H1 (cell line): ENCODE results near the gene USE1. TPM values are rescaled to one million over a fixed set of nuclear protein-coding genes. Genes with fewer than 3 reads are reported as not detected.

Source experiments
- ASH2L ChIP-seq: fragments of 200-600, 300-600 bp; sonication (generic); IDR thresholded peaks from one replicate; pipeline ENCODE4 v1.7.1; 2017; ENCODE audit warnings: low read length
- HDAC6 ChIP-seq: IDR thresholded peaks from one replicate; pipeline ENCODE4 v1.7.1; 2012; ENCODE audit warnings: low read depth, mild to moderate bottlenecking, inconsistent platforms, low read length, moderate library complexity
- JUN ChIP-seq: IDR thresholded peaks from 2 replicates; pipeline ENCODE4 v1.6.1; 2011; ENCODE audit warnings: low read depth, mild to moderate bottlenecking, improper control_type of control experiment, low read length
- KDM5A ChIP-seq: fragments of 200-600 bp; IDR thresholded peaks from 2 replicates; pipeline ENCODE4 v1.7.1; 2012; ENCODE audit warnings: mild to moderate bottlenecking, low read length, inconsistent platforms, mixed read lengths
- NANOG ChIP-seq: IDR thresholded peaks from 2 replicates; pipeline ENCODE4 v1.6.1; 2011; ENCODE audit warnings: low read length, low read depth, mild to moderate bottlenecking, inconsistent platforms; ENCODE audit not compliant: insufficient read depth, poor library complexity, severe bottlenecking
- SIN3A ChIP-seq, 2 experiments: IDR thresholded peaks in 1 of 2; conservative IDR thresholded peaks in 1 of 2; 2 replicates each; pipeline ENCODE4 v1.6.1; 2011 to 2012; ENCODE audit warnings: low read length in 2 of 2, improper control_type of control experiment in 1 of 2, low read depth in 1 of 2, mild to moderate bottlenecking in 1 of 2
- TAF1 ChIP-seq: IDR thresholded peaks from 2 replicates; pipeline ENCODE4 v1.6.1; 2011; ENCODE audit warnings: mild to moderate bottlenecking, low read depth, low read length
- TBP ChIP-seq: IDR thresholded peaks from 2 replicates; pipeline ENCODE4 v1.6.1; 2011; ENCODE audit warnings: low read depth, low read length, improper control_type of control experiment
- USF2 ChIP-seq: IDR thresholded peaks from 2 replicates; pipeline ENCODE4 v1.6.1; 2011; ENCODE audit warnings: low read length, improper control_type of control experiment
- polyA plus RNA-seq, 7 experiments: library from polyadenylated mRNA; depleted of rRNA in 3 of 7; stranded (reverse) in 5 of 7; unstranded in 2 of 7; fragments of >200 nt in 5 of 7; fragments of 200-250 nt in 2 of 7; gene quantifications; 1 replicate in 5 of 7; 2 replicates in 1 of 7; 4 replicates in 1 of 7; pipeline versions ENCODE4 v1.2.1 to v1.2.3, GENCODE V29; 2011 to 2013; ENCODE audit warnings: missing spikeins in 2 of 7, mixed read lengths in 2 of 7
- total RNA-seq: library from RNA; stranded (reverse); fragmentation: NEBNext Ultra II Directional; extraction: Animal tissue kit (Norgen Biotek cat#: 25700); gene quantifications from 2 replicates; pipeline ENCODE4 v1.2.1, GENCODE V29; 2021

The USE1 gene
- total and polyA plus RNA-seq, 2 of the 8 experiments (the other 6 are each of a cell fraction or from before 2014, with no cell fraction given): 8.7 to 13.9 TPM

GRCh38 chr19:17180997-17181702 lies 34.0 kb upstream of the USE1 start (continued):
- TF ChIP-seq USF2: no peak
- TF ChIP-seq HDAC6: no peak
- peak in 1 of 2 experiments; percentile 56; a peak in 1 of 4 replicates for TF ChIP-seq SIN3A (conservative IDR thresholded peaks at IDR 0.05 in 1 of 2, IDR thresholded peaks at IDR 0.05 in 1 of 2; ENCODE audit: low read depth in 1 of 2, low read length in 2 of 2)
- TF ChIP-seq TBP: 0 out of 2 replicates have a peak, but pooled peaks have one; percentile 17
- TF ChIP-seq TAF1: no peak; the same call in 1 of the 2 replicates
- TF ChIP-seq JUN: no peak
- TF ChIP-seq KDM5A: no peak
- no peak for TF ChIP-seq ASH2L
- TF ChIP-seq NANOG: peak; percentile 55
